GM23248 (cell line): ENCODE measurements around the gene RAB2B. TPM values are rescaled to one million over a fixed set of nuclear protein-coding genes. Genes with fewer than 3 reads are reported as not detected.

Source experiments
- DNase-seq: peaks from one replicate; pipeline ENCODE4 v3.0.0-alpha.2; 2015
- H2AFZ ChIP-seq: fragments of 200-600 bp; sonication (generic); 2 replicates; pipeline ENCODE4 v1.6.1; 2016; ENCODE audit warnings: antibody characterized with exemption
- H3F3A ChIP-seq: fragments of 200-600 bp; sonication (generic); 2 replicates; pipeline ENCODE4 v1.6.1; 2016; ENCODE audit warnings: mild to moderate bottlenecking, antibody characterized with exemption, mixed run types; ENCODE audit not compliant: insufficient read depth
- H3K27ac ChIP-seq: fragments of 200-600 bp; sonication (generic); 2 replicates; pipeline ENCODE4 v1.5.1; 2016; ENCODE audit warnings: mild to moderate bottlenecking
- H3K27me3 ChIP-seq: fragments of 200-600 bp; sonication (generic); replicated peaks from 2 replicates; pipeline ENCODE4 v1.6.1; 2016; ENCODE audit warnings: mild to moderate bottlenecking; ENCODE audit not compliant: insufficient read depth
- H3K36me3 ChIP-seq: fragments of 200-600 bp; sonication (generic); 2 replicates; pipeline ENCODE4 v1.6.1; 2016; ENCODE audit warnings: low read depth, mild to moderate bottlenecking
- H3K4me1 ChIP-seq: fragments of 200-600 bp; sonication (generic); 2 replicates; pipeline ENCODE4 v1.6.1; 2016; ENCODE audit warnings: mild to moderate bottlenecking; ENCODE audit not compliant: insufficient read depth
- H3K4me2 ChIP-seq: fragments of 200-600 bp; sonication (generic); one replicate; pipeline ENCODE4 v1.6.1; 2016; ENCODE audit warnings: mild to moderate bottlenecking; ENCODE audit not compliant: unreplicated experiment
- H3K4me3 ChIP-seq: fragments of 200-600 bp; sonication (generic); 2 replicates; pipeline ENCODE4 v1.5.1; 2016; ENCODE audit warnings: mild to moderate bottlenecking
- H3K79me2 ChIP-seq: fragments of 200-600 bp; sonication (generic); 2 replicates; pipeline ENCODE4 v1.6.1; 2016; ENCODE audit warnings: mild to moderate bottlenecking; ENCODE audit not compliant: insufficient read depth
- H3K9ac ChIP-seq: fragments of 200-600 bp; sonication (generic); 2 replicates; pipeline ENCODE4 v1.6.1; 2016; ENCODE audit warnings: mild to moderate bottlenecking
- H3K9me2 ChIP-seq: fragments of 200-600 bp; sonication (generic); 2 replicates; pipeline ENCODE4 v1.6.1; 2016; ENCODE audit warnings: mixed run types, mild to moderate bottlenecking, moderate library complexity; ENCODE audit not compliant: insufficient read depth
- H3K9me3 ChIP-seq: fragments of 200-600 bp; sonication (generic); one replicate; pipeline ENCODE4 v1.6.1; 2017; ENCODE audit warnings: low read depth
- H4K20me1 ChIP-seq: fragments of 200-600 bp; sonication (generic); 2 replicates; pipeline ENCODE4 v1.6.0; 2016; ENCODE audit not compliant: insufficient read depth
- EZH2 ChIP-seq: fragments of 200-600 bp; sonication (generic); IDR thresholded peaks from 2 replicates; pipeline ENCODE4 v1.6.1; 2018; ENCODE audit warnings: antibody characterized with exemption, mild to moderate bottlenecking; ENCODE audit not compliant: insufficient read depth, poor library complexity, severe bottlenecking
- EZH2phosphoT487 ChIP-seq: fragments of 200-600 bp; sonication (generic); IDR thresholded peaks from 2 replicates; pipeline ENCODE4 v1.6.1; 2018; ENCODE audit warnings: antibody characterized with exemption, moderate library complexity, mild to moderate bottlenecking, low read depth; ENCODE audit not compliant: insufficient read depth
- WGBS, 2 experiments: methylation state at CpG; one replicate each; pipeline ENCODE4 v1.1.6; 2015 to 2017; ENCODE audit warnings: low lambda C conversion rate in 2 of 2, low coverage in 1 of 2; ENCODE audit errors: missing lambda C conversion rate in 2 of 2; 5-methylcytosine and 5-hydroxymethylcytosine counted together
- in situ Hi-C: fragments of 300-500 bp; cut with MboI; formaldehyde crosslinking; loops from 2 replicates; pipeline ENCODE4 v1.15.0; 2020
- polyA plus RNA-seq: library from polyadenylated mRNA; unstranded; fragments of >200 nt; fragmentation: Nextera tagmentation; extraction: Ambion mirVana; gene quantifications from 2 replicates; pipeline ENCODE4 v1.2.1, GENCODE V29; 2016
- total RNA-seq: library from RNA; depleted of rRNA; stranded (reverse); fragments of >200 nt; shearing (Covaris generic); gene quantifications from 2 replicates; pipeline ENCODE4 v1.2.3, GENCODE V29; 2014

RAB2B gene
- total and polyA plus RNA-seq, 2 experiments from 2014 or later, result 14.7 to 31.6 TPM

- Histone ChIP-seq H3K27ac (no peak overlapping the region), H2AFZ (no peak overlapping the region), H3F3A (peaks cover 15% of the 10 kb centered on the region), H4K20me1 (no peaks in the 10 kb centered on the region), H3K9me2 (no peaks in the 10 kb centered on the region), H3K36me3 (no peaks in the 10 kb centered on the region), H3K9ac (no peak overlapping the region), H3K4me1 (peaks cover 14% of the 10 kb centered on the region), H3K9me3 (no peaks in the 10 kb centered on the region), H3K4me3 (no peak overlapping the region), H3K4me2 (no peak overlapping the region), H3K27me3 (no peaks in the 10 kb centered on the region), H3K79me2 (no peaks in the 10 kb centered on the region)
- in situ Hi-C loops, result no loop called here
- no peak for TF ChIP-seq EZH2
- no peak for TF ChIP-seq EZH2phosphoT487
- no peak for DNase-seq
- WGBS, 2 experiments, result 56 to 63% methylated on average over 2 of the region's 2 CpGs
Measured at GRCh38 chr14:21518725-21519124, 42.0 kb upstream of the RAB2B start.

GRCh38 chr14:21514341-21514740 is 37.6 kb upstream of the RAB2B start:
- Histone ChIP-seq H3K4me1 (peaks cover 5% of the 10 kb centered on the region), H3K27ac (no peak overlapping the region), H3K4me3 (no peak overlapping the region), H3F3A (0 out of 2 replicates have a peak, but pooled peaks cover 4% of the 10 kb centered on the region), H3K36me3 (no peaks in the 10 kb centered on the region), H3K27me3 (no peaks in the 10 kb centered on the region), H3K9ac (no peak overlapping the region), H3K79me2 (peaks cover 17% of the 10 kb centered on the region), H4K20me1 (no peaks in the 10 kb centered on the region), H3K9me3 (no peaks in the 10 kb centered on the region), H3K4me2 (no peak overlapping the region), H2AFZ (peak overlapping the region; percentile 46), H3K9me2 (no peaks in the 10 kb centered on the region)
- TF ChIP-seq EZH2, result no peak
- no peak for TF ChIP-seq EZH2phosphoT487
- in situ Hi-C loops, result no loop called here
- 87 to 94% methylated on average over 1 of the region's 1 CpG for WGBS, 2 experiments
- DNase-seq, result no peak

- H3K9me3 ChIP-seq, result no peaks in the 10 kb centered on the region
- 1% methylated on average over 51 to 53 of the region's 53 CpGs for WGBS, 2 experiments
- peak within 1 kb of the TSS; percentile 92 for H3K9ac ChIP-seq
- peaks cover 50% of the 10 kb centered on the region for H3K79me2 ChIP-seq
- no peaks in the 10 kb centered on the region for H3K27me3 ChIP-seq
- DNase-seq, result peak; percentile 100
- peak within 1 kb of the TSS; percentile 92 for H3K27ac ChIP-seq
- H4K20me1 ChIP-seq, result no peaks in the 10 kb centered on the region
- in situ Hi-C loops, result no loop called here
- H3K9me2 ChIP-seq, result no peaks in the 10 kb centered on the region
- H3K4me1 ChIP-seq, result peaks cover 5% of the 10 kb centered on the region
- H3K4me3 ChIP-seq, result peak within 1 kb of the TSS; percentile 97
- H3K36me3 ChIP-seq, result no peaks in the 10 kb centered on the region
- H3F3A ChIP-seq, result 0 out of 2 replicates have a peak, but pooled peaks cover 4% of the 10 kb centered on the region
- H2AFZ ChIP-seq, result peak within 1 kb of the TSS; percentile 98
- TF ChIP-seq EZH2phosphoT487 (no peak), EZH2 (no peak)
- H3K4me2 ChIP-seq, result peak within 1 kb of the TSS; percentile 79
Measured at GRCh38 chr14:21510735-21511657, 34.2 kb upstream of the RAB2B start, which contains the start of gene METTL3. Gene METTL3, minus strand, starts transcription at chr14:21511340. Its CDS starts 117 bp downstream, at chr14:21511223.

GRCh38 chr14:21509432-21510143 is 32.8 kb upstream of the RAB2B start:
- in situ Hi-C loops, result no loop called here
- Histone ChIP-seq H4K20me1 (no peaks in the 10 kb centered on the region), H3K36me3 (no peaks in the 10 kb centered on the region), H3K9me2 (no peaks in the 10 kb centered on the region), H3K4me1 (peaks cover 5% of the 10 kb centered on the region), H3K4me3 (peak overlapping the region; percentile 97), H3K9me3 (no peaks in the 10 kb centered on the region), H3K27me3 (no peaks in the 10 kb centered on the region), H3K27ac (peak overlapping the region; percentile 92), H2AFZ (0 out of 2 replicates have a peak overlapping the region, but pooled peaks have one; percentile 98), H3F3A (0 out of 2 replicates have a peak, but pooled peaks cover 4% of the 10 kb centered on the region), H3K79me2 (peaks cover 64% of the 10 kb centered on the region), H3K4me2 (peak overlapping the region; percentile 79), H3K9ac (peak overlapping the region; percentile 92)
- DNase-seq, result no peak
- 94 to 97% methylated on average over 6 of the region's 6 CpGs for WGBS, 2 experiments
- TF ChIP-seq EZH2phosphoT487 (no peak), EZH2 (no peak)
